Measurements from ENCODE around the gene PRTFDC1.

DNA sequence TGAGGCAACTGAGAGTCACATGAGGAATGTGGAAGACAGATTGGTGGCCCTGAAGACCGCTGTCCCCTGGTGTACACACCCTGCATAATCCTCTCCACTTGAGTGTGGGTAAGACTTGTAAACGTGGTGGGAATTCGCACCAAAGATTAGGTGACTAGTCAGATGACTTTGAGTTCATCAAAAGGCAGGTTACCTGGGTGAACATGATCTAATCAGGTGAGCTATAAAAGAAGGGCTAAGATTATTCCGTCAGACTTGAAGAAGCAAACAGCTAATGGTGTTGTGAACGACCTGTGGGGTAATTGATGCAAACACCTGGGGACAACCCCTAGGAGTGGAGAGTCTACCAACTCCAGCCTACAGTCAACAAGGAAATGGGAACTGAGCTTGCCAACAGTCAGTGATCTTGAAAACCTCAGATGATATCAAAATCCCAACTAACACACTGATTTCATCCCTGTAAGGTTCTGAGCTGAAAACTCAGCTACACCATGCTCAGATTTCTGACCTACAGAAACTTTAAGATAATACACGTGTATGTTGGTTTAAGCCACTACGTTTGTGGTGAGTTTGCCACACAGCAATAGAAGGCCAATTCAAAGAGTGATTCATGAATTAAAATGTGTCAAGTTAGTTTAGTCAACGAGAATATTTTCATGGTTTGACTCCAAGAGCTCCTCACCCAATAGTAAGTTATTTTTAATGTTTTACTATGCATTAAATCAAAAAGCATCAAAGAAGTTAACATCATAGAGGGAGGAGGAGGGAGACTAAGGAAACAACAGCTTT is 16.7 kb downstream of the PRTFDC1 start:
- TF ChIP-seq RCOR2 (CRISPR knock-in tag; IDR thresholded peaks at IDR 0.05) (no peak), FOXM1 (CRISPR knock-in tag; IDR thresholded peaks at IDR 0.05) (no peak), POLR2A (IDR thresholded peaks at IDR 0.05; ENCODE audit: insufficient read depth in 1 of 2, low read depth in 2 of 2, low read length in 2 of 2) (no peak), ZNF720 (CRISPR knock-in tag; IDR thresholded peaks at IDR 0.05) (no peak)
- TF ChIP-seq, protein P1, sequence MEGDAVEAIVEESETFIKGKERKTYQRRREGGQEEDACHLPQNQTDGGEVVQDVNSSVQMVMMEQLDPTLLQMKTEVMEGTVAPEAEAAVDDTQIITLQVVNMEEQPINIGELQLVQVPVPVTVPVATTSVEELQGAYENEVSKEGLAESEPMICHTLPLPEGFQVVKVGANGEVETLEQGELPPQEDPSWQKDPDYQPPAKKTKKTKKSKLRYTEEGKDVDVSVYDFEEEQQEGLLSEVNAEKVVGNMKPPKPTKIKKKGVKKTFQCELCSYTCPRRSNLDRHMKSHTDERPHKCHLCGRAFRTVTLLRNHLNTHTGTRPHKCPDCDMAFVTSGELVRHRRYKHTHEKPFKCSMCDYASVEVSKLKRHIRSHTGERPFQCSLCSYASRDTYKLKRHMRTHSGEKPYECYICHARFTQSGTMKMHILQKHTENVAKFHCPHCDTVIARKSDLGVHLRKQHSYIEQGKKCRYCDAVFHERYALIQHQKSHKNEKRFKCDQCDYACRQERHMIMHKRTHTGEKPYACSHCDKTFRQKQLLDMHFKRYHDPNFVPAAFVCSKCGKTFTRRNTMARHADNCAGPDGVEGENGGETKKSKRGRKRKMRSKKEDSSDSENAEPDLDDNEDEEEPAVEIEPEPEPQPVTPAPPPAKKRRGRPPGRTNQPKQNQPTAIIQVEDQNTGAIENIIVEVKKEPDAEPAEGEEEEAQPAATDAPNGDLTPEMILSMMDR (CRISPR knock-in tag; IDR thresholded peaks at IDR 0.05) = no peak
- TF ChIP-seq, protein P2, sequence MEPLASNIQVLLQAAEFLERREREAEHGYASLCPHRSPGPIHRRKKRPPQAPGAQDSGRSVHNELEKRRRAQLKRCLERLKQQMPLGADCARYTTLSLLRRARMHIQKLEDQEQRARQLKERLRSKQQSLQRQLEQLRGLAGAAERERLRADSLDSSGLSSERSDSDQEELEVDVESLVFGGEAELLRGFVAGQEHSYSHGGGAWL (CRISPR knock-in tag; IDR thresholded peaks at IDR 0.05) = no peak
- TF ChIP-seq, protein P3, sequence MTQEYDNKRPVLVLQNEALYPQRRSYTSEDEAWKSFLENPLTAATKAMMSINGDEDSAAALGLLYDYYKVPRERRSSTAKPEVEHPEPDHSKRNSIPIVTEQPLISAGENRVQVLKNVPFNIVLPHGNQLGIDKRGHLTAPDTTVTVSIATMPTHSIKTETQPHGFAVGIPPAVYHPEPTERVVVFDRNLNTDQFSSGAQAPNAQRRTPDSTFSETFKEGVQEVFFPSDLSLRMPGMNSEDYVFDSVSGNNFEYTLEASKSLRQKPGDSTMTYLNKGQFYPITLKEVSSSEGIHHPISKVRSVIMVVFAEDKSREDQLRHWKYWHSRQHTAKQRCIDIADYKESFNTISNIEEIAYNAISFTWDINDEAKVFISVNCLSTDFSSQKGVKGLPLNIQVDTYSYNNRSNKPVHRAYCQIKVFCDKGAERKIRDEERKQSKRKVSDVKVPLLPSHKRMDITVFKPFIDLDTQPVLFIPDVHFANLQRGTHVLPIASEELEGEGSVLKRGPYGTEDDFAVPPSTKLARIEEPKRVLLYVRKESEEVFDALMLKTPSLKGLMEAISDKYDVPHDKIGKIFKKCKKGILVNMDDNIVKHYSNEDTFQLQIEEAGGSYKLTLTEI (CRISPR knock-in tag; conservative IDR thresholded peaks at IDR 0.05) = no peak
- TF ChIP-seq, protein P4, sequence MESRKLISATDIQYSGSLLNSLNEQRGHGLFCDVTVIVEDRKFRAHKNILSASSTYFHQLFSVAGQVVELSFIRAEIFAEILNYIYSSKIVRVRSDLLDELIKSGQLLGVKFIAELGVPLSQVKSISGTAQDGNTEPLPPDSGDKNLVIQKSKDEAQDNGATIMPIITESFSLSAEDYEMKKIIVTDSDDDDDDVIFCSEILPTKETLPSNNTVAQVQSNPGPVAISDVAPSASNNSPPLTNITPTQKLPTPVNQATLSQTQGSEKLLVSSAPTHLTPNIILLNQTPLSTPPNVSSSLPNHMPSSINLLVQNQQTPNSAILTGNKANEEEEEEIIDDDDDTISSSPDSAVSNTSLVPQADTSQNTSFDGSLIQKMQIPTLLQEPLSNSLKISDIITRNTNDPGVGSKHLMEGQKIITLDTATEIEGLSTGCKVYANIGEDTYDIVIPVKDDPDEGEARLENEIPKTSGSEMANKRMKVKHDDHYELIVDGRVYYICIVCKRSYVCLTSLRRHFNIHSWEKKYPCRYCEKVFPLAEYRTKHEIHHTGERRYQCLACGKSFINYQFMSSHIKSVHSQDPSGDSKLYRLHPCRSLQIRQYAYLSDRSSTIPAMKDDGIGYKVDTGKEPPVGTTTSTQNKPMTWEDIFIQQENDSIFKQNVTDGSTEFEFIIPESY (CRISPR knock-in tag; IDR thresholded peaks at IDR 0.05) = no peak
- TF ChIP-seq, protein P5, sequence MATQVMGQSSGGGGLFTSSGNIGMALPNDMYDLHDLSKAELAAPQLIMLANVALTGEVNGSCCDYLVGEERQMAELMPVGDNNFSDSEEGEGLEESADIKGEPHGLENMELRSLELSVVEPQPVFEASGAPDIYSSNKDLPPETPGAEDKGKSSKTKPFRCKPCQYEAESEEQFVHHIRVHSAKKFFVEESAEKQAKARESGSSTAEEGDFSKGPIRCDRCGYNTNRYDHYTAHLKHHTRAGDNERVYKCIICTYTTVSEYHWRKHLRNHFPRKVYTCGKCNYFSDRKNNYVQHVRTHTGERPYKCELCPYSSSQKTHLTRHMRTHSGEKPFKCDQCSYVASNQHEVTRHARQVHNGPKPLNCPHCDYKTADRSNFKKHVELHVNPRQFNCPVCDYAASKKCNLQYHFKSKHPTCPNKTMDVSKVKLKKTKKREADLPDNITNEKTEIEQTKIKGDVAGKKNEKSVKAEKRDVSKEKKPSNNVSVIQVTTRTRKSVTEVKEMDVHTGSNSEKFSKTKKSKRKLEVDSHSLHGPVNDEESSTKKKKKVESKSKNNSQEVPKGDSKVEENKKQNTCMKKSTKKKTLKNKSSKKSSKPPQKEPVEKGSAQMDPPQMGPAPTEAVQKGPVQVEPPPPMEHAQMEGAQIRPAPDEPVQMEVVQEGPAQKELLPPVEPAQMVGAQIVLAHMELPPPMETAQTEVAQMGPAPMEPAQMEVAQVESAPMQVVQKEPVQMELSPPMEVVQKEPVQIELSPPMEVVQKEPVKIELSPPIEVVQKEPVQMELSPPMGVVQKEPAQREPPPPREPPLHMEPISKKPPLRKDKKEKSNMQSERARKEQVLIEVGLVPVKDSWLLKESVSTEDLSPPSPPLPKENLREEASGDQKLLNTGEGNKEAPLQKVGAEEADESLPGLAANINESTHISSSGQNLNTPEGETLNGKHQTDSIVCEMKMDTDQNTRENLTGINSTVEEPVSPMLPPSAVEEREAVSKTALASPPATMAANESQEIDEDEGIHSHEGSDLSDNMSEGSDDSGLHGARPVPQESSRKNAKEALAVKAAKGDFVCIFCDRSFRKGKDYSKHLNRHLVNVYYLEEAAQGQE (IDR thresholded peaks at IDR 0.05; ENCODE audit: borderline replicate concordance in 1 of 2, low read depth in 1 of 2, low read length in 2 of 2) = no peak
